HEK293T (cell line): ENCODE data around the gene CBLN3.
A peak's percentile ranks its signal among the peaks of the same experiment; 100 is the strongest.

Source experiments
- CTCF ChIA-PET: fragments of 350-600 bp; formaldehyde crosslinking; extraction: SDS; loops from one replicate; lab custom pipeline; 2021; ENCODE audit warnings: antibody characterized with exemption, inconsistent platforms; lab: Yijun Ruan, JAX
- POLR2A ChIA-PET: fragments of 350-600 bp; formaldehyde crosslinking; extraction: SDS; loops from one replicate; lab custom pipeline; 2020; ENCODE audit warnings: antibody characterized with exemption, inconsistent platforms; lab: Yijun Ruan, JAX
- DNase-seq: peaks from one replicate; pipeline ENCODE4 v3.0.0; 2012; ENCODE audit warnings: mixed read lengths; ENCODE audit errors: extremely low spot score
- ARNT ChIP-seq: fragments of 450-650 bp; IDR thresholded peaks from 2 replicates; pipeline ENCODE4 v1.6.1; 2017; ENCODE audit warnings: mild to moderate bottlenecking
- BHLHE40 ChIP-seq: fragments of 450-650 bp; IDR thresholded peaks from 2 replicates; pipeline ENCODE4 v1.6.1; 2016; ENCODE audit warnings: mild to moderate bottlenecking, moderate library complexity, borderline replicate concordance
- CTBP1 ChIP-seq: fragments of 450-650 bp; IDR thresholded peaks from 2 replicates; pipeline ENCODE4 v1.6.1; 2016; ENCODE audit warnings: borderline replicate concordance
- ELF4 ChIP-seq: fragments of 450-650 bp; IDR thresholded peaks from 2 replicates; pipeline ENCODE4 v1.6.1; 2017; ENCODE audit warnings: antibody characterized with exemption
- FOXA1 ChIP-seq: fragments of 450-650 bp; IDR thresholded peaks from 2 replicates; pipeline ENCODE4 v1.6.1; 2016; ENCODE audit warnings: mild to moderate bottlenecking
- FOXK2 ChIP-seq: fragments of 450-650 bp; IDR thresholded peaks from 2 replicates; pipeline ENCODE4 v1.6.1; 2016; ENCODE audit warnings: mild to moderate bottlenecking
- FOXM1 ChIP-seq: fragments of 450-650 bp; IDR thresholded peaks from 2 replicates; pipeline ENCODE4 v1.6.1; 2017; ENCODE audit warnings: mild to moderate bottlenecking, borderline replicate concordance
- HDGF ChIP-seq: fragments of 450-650 bp; IDR thresholded peaks from 2 replicates; pipeline ENCODE4 v1.6.1; 2017; ENCODE audit warnings: antibody characterized with exemption, borderline replicate concordance
- L3MBTL2 ChIP-seq: fragments of 450-650 bp; conservative IDR thresholded peaks from 2 replicates; pipeline ENCODE4 v1.6.1; 2016; ENCODE audit warnings: mild to moderate bottlenecking
- LEF1 ChIP-seq: fragments of 450-650 bp; IDR thresholded peaks from 2 replicates; pipeline ENCODE4 v1.6.1; 2017; ENCODE audit warnings: mild to moderate bottlenecking, borderline replicate concordance
- NFRKB ChIP-seq: fragments of 450-650 bp; IDR thresholded peaks from 2 replicates; pipeline ENCODE4 v1.6.1; 2016; ENCODE audit warnings: mild to moderate bottlenecking, moderate library complexity
- PKNOX1 ChIP-seq: fragments of 450-650 bp; IDR thresholded peaks from 2 replicates; pipeline ENCODE4 v1.6.1; 2016
- SP1 ChIP-seq: fragments of 450-650 bp; IDR thresholded peaks from 2 replicates; pipeline ENCODE4 v1.6.1; 2017
- SUZ12 ChIP-seq: fragments of 450-650 bp; IDR thresholded peaks from 2 replicates; pipeline ENCODE4 v1.6.1; 2016; ENCODE audit warnings: mild to moderate bottlenecking
- TARDBP ChIP-seq: fragments of 450-650 bp; IDR thresholded peaks from 2 replicates; pipeline ENCODE4 v1.6.1; 2016
- ZNF384 ChIP-seq: fragments of 450-650 bp; IDR thresholded peaks from 2 replicates; pipeline ENCODE4 v1.6.1; 2016

Gene CBLN3

GRCh38 chr14:24395609-24396582 is 33.6 kb downstream of the CBLN3 start:
- CTCF ChIA-PET: interaction anchor here (0.9 to 2.5 kb wide), 5 partner anchors 14 to 40 kb away, joined by 3 to 9 read pairs (median 3); partner anchors contain the start of genes CBLN3 and KHNYN
- POLR2A ChIA-PET: interaction anchor here (1.4 to 2.6 kb wide), 4 partner anchors 24 to 34 kb away, joined by 4 to 22 read pairs (median 7); partner anchors contain the start of genes CBLN3, KHNYN and NFATC4
- DNase-seq: no peak
- no peak for TF ChIP-seq BHLHE40
- TF ChIP-seq FOXK2: no peak
- TF ChIP-seq ARNT: no peak
- no peak for TF ChIP-seq LEF1
- no peak for TF ChIP-seq L3MBTL2
- no peak for TF ChIP-seq CTBP1
- TF ChIP-seq ZNF384: no peak
- no peak for TF ChIP-seq FOXA1
- TF ChIP-seq TARDBP: no peak
- TF ChIP-seq SP1: no peak
- no peak for TF ChIP-seq NFRKB
- TF ChIP-seq HDGF: no peak

- no peak for DNase-seq
- POLR2A ChIA-PET: interaction anchor here (1.3 kb wide), 1 partner anchor 24 kb away, joined by 3 read pairs; no protein-coding TSS in a partner anchor
- CTCF ChIA-PET: no interaction called here
Measured at GRCh38 chr14:24394275-24394674, 35.2 kb downstream of the CBLN3 start.

GRCh38 chr14:24392325-24393091 is 37.0 kb downstream of the CBLN3 start:
- POLR2A ChIA-PET: interaction anchor here (1.1 to 1.7 kb wide), 5 partner anchors 13 to 39 kb away, joined by 3 to 8 read pairs (median 4); partner anchors contain the start of gene NFATC4
- DNase-seq: peak; percentile 56
- TF ChIP-seq ZNF384 (no peak), PKNOX1 (peak; percentile 71; the same call in 1 of the 2 replicates), CTBP1 (0 out of 2 replicates have a peak, but pooled peaks have one; percentile 11)
- CTCF ChIA-PET: no interaction called here

More at GRCh38 chr14:24394275-24394674, 35.2 kb downstream of the CBLN3 start:
- no peak for TF ChIP-seq NFRKB
- peak; percentile 69 for TF ChIP-seq ZNF384

- DNase-seq: no peak
- ChIA-PET POLR2A (interaction anchor here (0.7 to 1.7 kb wide), 6 partner anchors 9 to 51 kb away, joined by 4 to 8 read pairs (median 4); partner anchors contain the start of gene KHNYN), CTCF (interaction anchor here (1.0 to 1.5 kb wide), 2 partner anchors 14 to 19 kb away, joined by 3 read pairs; no protein-coding TSS in a partner anchor)
- TF ChIP-seq PKNOX1 (no peak), FOXA1 (no peak), TARDBP (no peak), ZNF384 (no peak), CTBP1 (no peak), HDGF (no peak), LEF1 (no peak), L3MBTL2 (no peak), ARNT (no peak), SP1 (no peak), FOXM1 (no peak), FOXK2 (no peak), NFRKB (no peak), BHLHE40 (no peak), SUZ12 (no peak), ELF4 (no peak)
Measured at GRCh38 chr14:24390701-24391468, 38.6 kb downstream of the CBLN3 start.

GRCh38 chr14:24389226-24389848 is 40.1 kb downstream of the CBLN3 start:
- CTCF ChIA-PET: interaction anchor here (0.9 to 1.5 kb wide), 4 partner anchors 11 to 42 kb away, joined by 3 to 5 read pairs (median 4); no protein-coding TSS in a partner anchor
- TF ChIP-seq NFRKB (no peak), FOXM1 (no peak), FOXA1 (no peak), PKNOX1 (no peak), SP1 (no peak), CTBP1 (no peak), HDGF (no peak), ARNT (no peak), ELF4 (no peak), BHLHE40 (no peak), LEF1 (no peak), SUZ12 (no peak), TARDBP (no peak), L3MBTL2 (no peak), ZNF384 (no peak), FOXK2 (no peak)
- no peak for DNase-seq
- POLR2A ChIA-PET: interaction anchor here (1.1 to 2.6 kb wide), 2 partner anchors 24 to 41 kb away, joined by 3 to 11 read pairs; partner anchors contain the start of genes CBLN3 and KHNYN
